ENCODE results near the gene SLC44A4. TPM values are rescaled to one million over a fixed set of nuclear protein-coding genes. Genes with fewer than 3 reads are reported as not detected.
"Not testable (repeated sequence)": the region's sequence is repeated elsewhere in the genome, so short reads cannot be mapped to it uniquely, and the experiment has no call there.

SLC44A4 gene
- total RNA-seq, 2 donors from 2014 or later: 0.10 to 0.13 TPM

GRCh38 chr6:31834367-31835250 lies 44.2 kb downstream of the SLC44A4 start:
- no peaks in the 10 kb centered on the region for H3K9me3 ChIP-seq (ENCODE audit: control insufficient read depth, low read length, poor library complexity, severe bottlenecking)
- Mint-ChIP-seq H3K4me1 (peaks cover 37% of the 10 kb centered on the region), H3K27ac (peak overlapping the region; percentile 100), H3K36me3 (ENCODE audit: low read depth) (peaks cover 5% of the 10 kb centered on the region), H3K27me3 (no peaks in the 10 kb centered on the region), H3K4me3 (peak overlapping the region; percentile 98)
- DNase-seq (peak; percentile 57 to 77 (median 67)), ATAC-seq (peak; percentile 75)

GRCh38 chr6:31831350-31832215 lies 47.2 kb downstream of the SLC44A4 start:
- DNase-seq: no peak
- Mint-ChIP-seq H3K4me1 (peaks cover 31% of the 10 kb centered on the region), H3K36me3 (ENCODE audit: low read depth) (peaks cover 2% of the 10 kb centered on the region), H3K27ac (no peak overlapping the region), H3K4me3 (peak overlapping the region; percentile 94), H3K27me3 (no peaks in the 10 kb centered on the region)
- H3K9me3 ChIP-seq (ENCODE audit: control insufficient read depth, low read length, poor library complexity, severe bottlenecking): no peaks in the 10 kb centered on the region
- no peak for ATAC-seq

GRCh38 chr6:31830886-31831335 lies 47.9 kb downstream of the SLC44A4 start:
- H3K4me3 Mint-ChIP-seq: peak overlapping the region; percentile 94
- no peaks in the 10 kb centered on the region for H3K9me3 ChIP-seq (ENCODE audit: control insufficient read depth, low read length, poor library complexity, severe bottlenecking)
- DNase-seq (no peak), ATAC-seq (no peak)
- peaks cover 2% of the 10 kb centered on the region for H3K36me3 Mint-ChIP-seq (ENCODE audit: low read depth)
- H3K4me1 Mint-ChIP-seq: peaks cover 25% of the 10 kb centered on the region
- peak overlapping the region; percentile 94 for H3K27ac Mint-ChIP-seq
- H3K27me3 Mint-ChIP-seq: no peaks in the 10 kb centered on the region

DNA sequence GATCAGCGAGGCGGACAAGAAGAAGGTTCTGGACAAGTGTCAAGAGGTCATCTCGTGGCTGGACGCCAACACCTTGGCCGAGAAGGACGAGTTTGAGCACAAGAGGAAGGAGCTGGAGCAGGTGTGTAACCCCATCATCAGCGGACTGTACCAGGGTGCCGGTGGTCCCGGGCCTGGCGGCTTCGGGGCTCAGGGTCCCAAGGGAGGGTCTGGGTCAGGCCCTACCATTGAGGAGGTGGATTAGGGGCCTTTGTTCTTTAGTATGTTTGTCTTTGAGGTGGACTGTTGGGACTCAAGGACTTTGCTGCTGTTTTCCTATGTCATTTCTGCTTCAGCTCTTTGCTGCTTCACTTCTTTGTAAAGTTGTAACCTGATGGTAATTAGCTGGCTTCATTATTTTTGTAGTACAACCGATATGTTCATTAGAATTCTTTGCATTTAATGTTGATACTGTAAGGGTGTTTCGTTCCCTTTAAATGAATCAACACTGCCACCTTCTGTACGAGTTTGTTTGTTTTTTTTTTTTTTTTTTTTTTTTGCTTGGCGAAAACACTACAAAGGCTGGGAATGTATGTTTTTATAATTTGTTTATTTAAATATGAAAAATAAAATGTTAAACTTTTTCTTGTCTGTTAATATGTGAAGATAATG lies 49.0 kb downstream of the SLC44A4 start:
- peaks cover 27% of the 10 kb centered on the region for H3K4me1 Mint-ChIP-seq
- peak overlapping the region; percentile 94 for H3K4me3 Mint-ChIP-seq
- H3K36me3 Mint-ChIP-seq (ENCODE audit: low read depth): peaks cover 2% of the 10 kb centered on the region
- no peaks in the 10 kb centered on the region for H3K9me3 ChIP-seq (ENCODE audit: control insufficient read depth, low read length, poor library complexity, severe bottlenecking)
- no peaks in the 10 kb centered on the region for H3K27me3 Mint-ChIP-seq
- ATAC-seq (peak; percentile 17), DNase-seq (no peak)
- H3K27ac Mint-ChIP-seq: peak overlapping the region; percentile 94

DNA sequence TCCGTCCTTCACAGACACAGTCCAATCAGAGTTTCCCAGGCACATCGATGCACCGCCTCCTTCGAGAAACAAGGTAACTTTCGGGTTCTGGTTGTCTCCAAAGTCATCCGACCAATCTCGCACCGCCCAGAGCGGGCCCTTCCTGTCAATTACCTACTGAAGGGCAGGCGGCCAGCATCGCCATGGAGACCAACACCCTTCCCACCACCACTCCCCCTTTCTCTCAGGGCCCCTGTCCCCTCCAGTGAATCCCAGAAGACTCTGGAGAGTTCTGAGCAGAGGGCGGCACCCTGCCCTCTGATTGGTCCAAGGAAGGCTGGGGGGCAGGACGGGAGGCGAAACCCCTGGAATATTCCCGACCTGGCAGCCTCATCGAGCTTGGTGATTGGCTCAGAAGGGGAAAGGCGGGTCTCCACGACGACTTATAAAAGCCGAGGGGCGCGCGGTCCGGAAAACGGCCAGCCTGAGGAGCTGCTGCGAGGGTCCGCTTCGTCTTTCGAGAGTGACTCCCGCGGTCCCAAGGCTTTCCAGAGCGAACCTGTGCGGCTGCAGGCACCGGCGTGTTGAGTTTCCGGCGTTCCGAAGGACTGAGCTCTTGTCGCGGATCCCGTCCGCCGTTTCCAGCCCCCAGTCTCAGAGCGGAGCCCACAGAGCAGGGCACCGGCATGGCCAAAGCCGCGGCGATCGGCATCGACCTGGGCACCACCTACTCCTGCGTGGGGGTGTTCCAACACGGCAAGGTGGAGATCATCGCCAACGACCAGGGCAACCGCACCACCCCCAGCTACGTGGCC lies 51.3 kb downstream of the SLC44A4 start, which contains the start of gene HSPA1B:
HSPA1B (plus strand) TSS at position 453 of the 794 bp plus-strand sequence; CDS start at position 666, 213 bp downstream.
- Mint-ChIP-seq H3K27me3 (no peaks in the 10 kb centered on the region), H3K36me3 (ENCODE audit: low read depth) (no peaks in the 10 kb centered on the region), H3K4me3 (peak within 1 kb of the TSS; percentile 96), H3K27ac (peak within 1 kb of the TSS; percentile 95), H3K4me1 (peaks cover 27% of the 10 kb centered on the region)
- peak; percentile 74 for ATAC-seq
- DNase-seq: peak; percentile 62 to 82 (median 74)
- H3K9me3 ChIP-seq (ENCODE audit: control insufficient read depth, low read length, poor library complexity, severe bottlenecking): no peaks in the 10 kb centered on the region

DNA sequence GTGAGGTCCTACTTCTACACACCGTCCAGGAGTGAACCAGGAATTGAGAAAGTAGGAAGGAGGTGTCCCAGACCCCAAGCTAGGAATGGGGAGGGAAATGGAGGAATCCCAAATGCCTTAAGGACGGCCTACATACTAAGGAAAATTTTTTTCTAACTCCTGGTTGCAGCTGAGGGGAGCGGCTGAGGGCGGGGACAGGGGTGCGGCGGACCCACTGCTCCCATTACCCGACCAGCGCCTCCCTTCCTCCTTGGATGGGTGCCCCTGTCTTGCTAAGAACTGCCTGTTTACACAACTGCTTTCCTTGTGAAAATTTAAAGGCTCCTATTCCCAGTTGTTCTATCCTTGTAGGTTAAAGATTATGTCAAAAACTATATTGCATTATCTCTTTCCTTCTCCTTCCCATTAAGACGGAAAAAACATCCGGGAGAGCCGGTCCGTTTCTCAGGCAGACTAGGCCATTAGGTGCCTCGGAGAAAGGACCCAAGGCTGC lies 52.0 kb downstream of the SLC44A4 start:
- ATAC-seq (peak; percentile 10), DNase-seq (no peak)
- Mint-ChIP-seq H3K4me1 (peaks cover 32% of the 10 kb centered on the region), H3K4me3 (peak overlapping the region; percentile 96), H3K36me3 (ENCODE audit: low read depth) (peaks cover 2% of the 10 kb centered on the region), H3K27ac (peak overlapping the region; percentile 95), H3K27me3 (no peaks in the 10 kb centered on the region)
- no peaks in the 10 kb centered on the region for H3K9me3 ChIP-seq (ENCODE audit: control insufficient read depth, low read length, poor library complexity, severe bottlenecking)

DNA sequence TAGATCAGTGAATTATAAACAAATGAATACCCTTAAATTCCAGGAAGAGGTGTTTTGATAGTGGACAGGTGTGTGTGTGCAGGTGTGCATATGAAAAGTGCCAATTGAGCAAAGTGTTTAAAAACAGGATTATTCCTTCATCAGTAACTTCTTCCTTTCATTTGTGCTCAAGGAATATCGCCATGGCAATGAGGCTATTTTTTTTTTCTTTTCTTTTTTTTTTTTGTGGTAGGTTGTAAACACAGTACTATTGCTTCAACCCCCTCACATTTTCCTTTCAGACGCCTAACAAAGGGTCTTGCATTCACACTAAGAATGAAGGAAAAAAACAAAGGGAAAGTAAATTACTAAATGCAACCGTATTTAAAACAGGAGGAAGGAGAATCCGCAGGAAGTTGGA lies 53.2 kb downstream of the SLC44A4 start:
- no peaks in the 10 kb centered on the region for H3K27me3 Mint-ChIP-seq

DNA sequence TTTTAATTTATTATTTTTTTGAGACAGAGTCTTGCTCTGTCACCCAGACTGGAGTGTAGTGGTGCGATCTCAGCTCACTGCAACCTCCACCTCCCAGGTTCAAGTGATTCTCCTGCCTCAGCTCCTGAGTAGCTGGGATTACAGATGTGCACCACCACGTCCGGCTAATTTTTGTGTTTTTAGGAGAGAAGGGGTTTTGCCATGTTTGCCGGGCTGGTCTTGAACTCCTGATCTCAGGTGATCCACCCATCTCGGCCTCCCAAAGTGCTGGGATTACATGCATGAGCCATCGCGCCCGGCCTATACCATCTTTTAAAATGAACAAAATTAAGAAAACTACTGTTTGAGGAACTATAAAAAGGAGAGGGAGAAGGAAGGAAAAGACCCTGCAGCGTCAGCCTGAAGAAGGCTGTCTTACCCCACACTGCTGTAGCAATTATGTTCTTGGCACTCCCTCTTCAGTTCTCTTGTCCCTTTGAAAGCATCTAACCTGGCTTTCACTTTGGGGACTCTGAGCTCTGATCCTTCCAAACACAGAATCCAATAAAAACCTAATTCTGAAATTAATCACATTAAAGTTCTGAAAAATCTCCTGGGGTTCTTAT lies 55.1 kb downstream of the SLC44A4 start:
- not testable (repeated sequence) for ATAC-seq; H3K9me3 ChIP-seq (ENCODE audit: control insufficient read depth, low read length, poor library complexity, severe bottlenecking); DNase-seq; H3K36me3 Mint-ChIP-seq (ENCODE audit: low read depth); H3K27me3 Mint-ChIP-seq; H3K4me3 Mint-ChIP-seq
- H3K4me1 Mint-ChIP-seq: peaks cover 28% of the 10 kb centered on the region
- peak overlapping the region; percentile 96 for H3K27ac Mint-ChIP-seq

More for the DNA sequence above, 53.2 kb downstream of the SLC44A4 start:
- ATAC-seq: no peak
- peak overlapping the region; percentile 95 for H3K27ac Mint-ChIP-seq
- H3K4me3 Mint-ChIP-seq: peak overlapping the region; percentile 53
- DNase-seq: no peak
- peaks cover 2% of the 10 kb centered on the region for H3K36me3 Mint-ChIP-seq (ENCODE audit: low read depth)
- H3K9me3 ChIP-seq (ENCODE audit: control insufficient read depth, low read length, poor library complexity, severe bottlenecking): no peaks in the 10 kb centered on the region
- H3K4me1 Mint-ChIP-seq: peaks cover 31% of the 10 kb centered on the region

DNA sequence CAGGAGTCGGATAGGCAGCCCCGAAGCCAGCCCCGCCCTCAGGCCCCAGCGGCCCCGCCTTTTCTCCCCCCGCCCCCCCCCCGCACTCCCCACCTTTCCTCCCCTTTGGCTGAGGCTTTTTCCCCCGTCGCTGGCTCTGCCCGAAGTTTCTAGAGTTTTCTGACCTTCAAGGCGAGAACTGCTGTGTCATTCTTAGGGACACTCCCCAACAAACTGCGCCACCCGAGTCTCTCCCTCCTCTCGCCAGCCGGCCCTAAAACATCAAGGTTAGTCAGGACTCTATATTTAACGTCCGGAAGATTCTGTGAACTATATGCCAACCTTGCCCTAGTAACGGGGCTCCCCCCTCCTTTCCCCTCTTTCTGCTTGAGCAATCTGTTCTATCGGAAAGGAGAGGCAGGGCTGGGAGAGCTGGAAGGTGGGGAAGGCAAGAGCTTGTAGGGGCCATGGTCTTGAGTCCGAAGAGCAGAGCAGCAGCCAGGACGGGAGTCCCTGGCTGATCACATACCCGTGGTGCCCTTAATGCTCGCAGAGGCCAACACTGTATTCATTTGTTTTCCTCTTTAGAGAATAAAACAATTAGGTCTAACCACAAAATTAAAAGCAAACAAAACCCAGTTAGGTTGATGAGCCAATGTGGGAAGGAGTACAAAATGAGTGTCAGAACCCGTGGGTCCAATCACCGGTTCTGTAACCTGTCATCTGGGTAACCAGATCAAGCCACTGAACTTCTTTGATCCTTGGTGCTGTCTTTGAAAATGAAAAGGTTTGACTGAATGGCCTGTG lies 56.6 kb downstream of the SLC44A4 start:
- peak; percentile 25 to 55 (median 52) for DNase-seq
- peak overlapping the region; percentile 96 for H3K27ac Mint-ChIP-seq
- no peaks in the 10 kb centered on the region for H3K27me3 Mint-ChIP-seq
- H3K9me3 ChIP-seq (ENCODE audit: control insufficient read depth, low read length, poor library complexity, severe bottlenecking): no peaks in the 10 kb centered on the region
- peak overlapping the region; percentile 98 for H3K4me3 Mint-ChIP-seq
- peaks cover 38% of the 10 kb centered on the region for H3K4me1 Mint-ChIP-seq
- peak; percentile 63 for ATAC-seq
- H3K36me3 Mint-ChIP-seq (ENCODE audit: low read depth): peaks cover 2% of the 10 kb centered on the region

DNA sequence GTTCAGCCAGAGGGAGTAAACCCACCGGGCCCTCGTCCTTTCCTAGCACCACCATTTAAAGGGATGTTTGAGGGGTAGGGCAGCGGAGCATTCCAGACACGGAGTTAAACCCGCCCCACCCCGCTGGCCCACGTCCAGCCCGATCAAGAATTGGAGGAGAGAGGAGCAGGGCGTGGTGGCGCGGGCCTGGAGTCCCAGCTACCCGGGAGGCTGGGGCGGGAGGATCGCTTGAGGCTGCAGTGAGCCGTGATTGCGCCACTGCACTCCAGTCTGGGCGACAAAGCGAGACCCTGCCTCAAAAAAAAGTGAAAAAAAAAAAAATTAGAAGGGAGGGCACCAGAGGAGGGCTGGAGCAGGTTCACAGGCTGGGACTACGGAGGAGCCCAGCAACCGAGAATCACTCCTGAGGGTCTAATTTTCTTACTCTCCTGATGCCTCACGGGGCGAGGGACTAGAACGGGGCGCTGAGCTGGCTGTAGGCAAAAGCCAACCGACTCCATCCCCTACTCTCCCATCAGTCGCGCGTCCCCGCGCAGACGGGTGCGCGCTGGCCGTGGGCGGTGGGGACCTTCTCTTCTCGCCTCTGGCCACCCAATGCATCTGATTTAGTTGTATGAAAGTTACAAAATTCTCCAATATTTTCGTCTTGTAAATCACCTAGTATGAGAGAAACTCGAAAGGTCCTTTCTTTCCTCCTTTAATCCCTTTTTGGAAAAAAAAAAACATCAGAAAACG lies 57.3 kb downstream of the SLC44A4 start:
- H3K27me3 Mint-ChIP-seq: no peaks in the 10 kb centered on the region
- DNase-seq: no peak
- peak overlapping the region; percentile 96 for H3K27ac Mint-ChIP-seq
- peaks cover 34% of the 10 kb centered on the region for H3K4me1 Mint-ChIP-seq
- H3K4me3 Mint-ChIP-seq: peak overlapping the region; percentile 98
- peak; percentile 10 for ATAC-seq
- no peaks in the 10 kb centered on the region for H3K9me3 ChIP-seq (ENCODE audit: control insufficient read depth, low read length, poor library complexity, severe bottlenecking)
- peaks cover 2% of the 10 kb centered on the region for H3K36me3 Mint-ChIP-seq (ENCODE audit: low read depth)

DNA sequence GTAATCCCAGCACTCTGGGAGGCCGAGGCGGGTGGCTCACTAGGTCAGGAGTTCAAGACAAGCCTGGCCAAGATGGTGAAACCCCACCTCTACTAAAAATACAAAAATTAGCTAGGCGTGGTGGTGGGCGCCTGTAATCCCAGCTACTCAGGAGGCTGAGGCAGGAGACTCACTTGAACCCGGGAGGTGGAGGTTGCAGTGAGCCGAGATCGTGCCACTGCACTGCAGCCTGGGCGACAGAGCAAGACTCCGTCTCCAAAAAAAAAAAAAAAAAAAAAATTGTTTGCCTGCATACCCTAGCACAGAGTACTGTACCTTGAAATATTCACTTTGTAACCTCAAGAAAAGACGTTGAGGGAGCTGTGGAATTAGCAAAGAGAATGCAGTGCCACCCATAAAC lies 58.4 kb downstream of the SLC44A4 start:
- not testable (repeated sequence) for ATAC-seq; H3K27me3 Mint-ChIP-seq; H3K36me3 Mint-ChIP-seq (ENCODE audit: low read depth); DNase-seq; H3K9me3 ChIP-seq (ENCODE audit: control insufficient read depth, low read length, poor library complexity, severe bottlenecking)
- Mint-ChIP-seq H3K27ac (peak overlapping the region; percentile 96), H3K4me3 (peak overlapping the region; percentile 98), H3K4me1 (peaks cover 33% of the 10 kb centered on the region)

Data from T-helper 17 cell (primary cell).